WTC11 (cell line): Measurements from ENCODE around the gene NCF2. TPM values are rescaled to one million over a fixed set of nuclear protein-coding genes. Genes with fewer than 3 reads are reported as not detected.

ENCODE experiments used
- FOXK1 ChIP-seq: sonication (generic); formaldehyde crosslinking; IDR thresholded peaks from 2 replicates; pipeline ENCODE4 v1.8.0; 2022; ENCODE audit warnings: mild to moderate bottlenecking, moderate library complexity, missing genetic modification reagents
- NR1H2 ChIP-seq: sonication (generic); formaldehyde crosslinking; IDR thresholded peaks from 2 replicates; pipeline ENCODE4 v1.9.0; 2021; ENCODE audit warnings: mild to moderate bottlenecking, moderate library complexity, missing genetic modification reagents
- total RNA-seq: library from RNA; stranded (reverse); gene quantifications from 3 replicates; pipeline ENCODE4 v1.2.3, GENCODE V29; 2021
- TF ChIP-seq, protein P1 (sequence below): fragments of 200-600 bp; IDR thresholded peaks from 2 replicates; pipeline ENCODE4 v1.8.0; 2022; ENCODE audit warnings: antibody characterized with exemption
- TF ChIP-seq, protein P2 (sequence below): fragments of 250-450 bp; sonication (Bioruptor Pico); IDR thresholded peaks from 2 replicates; pipeline ENCODE4 v1.9.0; 2021; ENCODE audit warnings: mild to moderate bottlenecking

NCF2 gene
- total RNA-seq, 1 experiment from 2014 or later = 0.52 TPM

DNA sequence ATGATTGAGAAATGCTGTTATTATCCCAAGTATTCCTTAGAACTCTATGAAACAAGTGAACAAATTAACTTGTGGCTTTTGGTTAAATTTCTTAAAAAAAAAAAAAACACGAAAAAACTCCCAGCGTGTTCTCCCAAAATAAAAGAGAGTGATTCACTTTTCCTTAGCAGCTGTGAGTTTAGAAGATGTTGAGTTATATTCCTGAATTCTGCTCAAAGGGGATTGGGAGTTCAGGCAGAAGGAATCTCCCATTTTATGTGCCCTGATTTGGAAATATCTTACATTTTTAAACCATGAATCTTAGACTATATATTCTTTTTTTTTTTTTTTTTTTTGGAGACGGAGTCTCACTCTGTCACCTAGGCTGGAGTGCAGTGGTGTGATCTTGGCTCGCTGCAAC lies 83.7 kb downstream of the NCF2 start (continued):
- TF ChIP-seq NR1H2 (CRISPR knock-in tag) (no peak), FOXK1 (no peak)
- TF ChIP-seq, protein P1, sequence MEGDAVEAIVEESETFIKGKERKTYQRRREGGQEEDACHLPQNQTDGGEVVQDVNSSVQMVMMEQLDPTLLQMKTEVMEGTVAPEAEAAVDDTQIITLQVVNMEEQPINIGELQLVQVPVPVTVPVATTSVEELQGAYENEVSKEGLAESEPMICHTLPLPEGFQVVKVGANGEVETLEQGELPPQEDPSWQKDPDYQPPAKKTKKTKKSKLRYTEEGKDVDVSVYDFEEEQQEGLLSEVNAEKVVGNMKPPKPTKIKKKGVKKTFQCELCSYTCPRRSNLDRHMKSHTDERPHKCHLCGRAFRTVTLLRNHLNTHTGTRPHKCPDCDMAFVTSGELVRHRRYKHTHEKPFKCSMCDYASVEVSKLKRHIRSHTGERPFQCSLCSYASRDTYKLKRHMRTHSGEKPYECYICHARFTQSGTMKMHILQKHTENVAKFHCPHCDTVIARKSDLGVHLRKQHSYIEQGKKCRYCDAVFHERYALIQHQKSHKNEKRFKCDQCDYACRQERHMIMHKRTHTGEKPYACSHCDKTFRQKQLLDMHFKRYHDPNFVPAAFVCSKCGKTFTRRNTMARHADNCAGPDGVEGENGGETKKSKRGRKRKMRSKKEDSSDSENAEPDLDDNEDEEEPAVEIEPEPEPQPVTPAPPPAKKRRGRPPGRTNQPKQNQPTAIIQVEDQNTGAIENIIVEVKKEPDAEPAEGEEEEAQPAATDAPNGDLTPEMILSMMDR = no peak
- TF ChIP-seq, protein P2, sequence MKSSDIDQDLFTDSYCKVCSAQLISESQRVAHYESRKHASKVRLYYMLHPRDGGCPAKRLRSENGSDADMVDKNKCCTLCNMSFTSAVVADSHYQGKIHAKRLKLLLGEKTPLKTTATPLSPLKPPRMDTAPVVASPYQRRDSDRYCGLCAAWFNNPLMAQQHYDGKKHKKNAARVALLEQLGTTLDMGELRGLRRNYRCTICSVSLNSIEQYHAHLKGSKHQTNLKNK (CRISPR knock-in tag) = no peak

Other genes with a start within 250 kb of the NCF2 start
- gene NMNAT2, start 172.1 kb downstream of the NCF2 start, total RNA-seq = 8.8 to 10.5 TPM (median 8.9 TPM) in 3 replicates
- gene SMG7, start 118.0 kb downstream of the NCF2 start, total RNA-seq = 52.3 to 58.2 TPM (median 57.8 TPM) in 3 replicates
- gene ARPC5, start 45.3 kb upstream of the NCF2 start, total RNA-seq = 51.7 to 60.9 TPM (median 56.8 TPM) in 3 replicates
- gene APOBEC4, start 62.9 kb upstream of the NCF2 start, total RNA-seq = not detected in 3 replicates
- 1.3 to 1.5 TPM (median 1.3 TPM) in 3 replicates for gene RGL1, start 214.7 kb upstream of the NCF2 start, total RNA-seq